ENCODE data around the gene CSNK2A2. TPM values are rescaled to one million over a fixed set of nuclear protein-coding genes. Genes with fewer than 3 reads are reported as not detected.

The CSNK2A2 gene
- total and polyA plus RNA-seq, 2 donors (not counting 3 experiments of a cell fraction or from before 2014, with no cell fraction given): 43.3 to 125 TPM

- ChIA-PET CTCF (no interaction called here), POLR2A (no interaction called here)
- Histone ChIP-seq H3K36me3 (ENCODE audit: control insufficient read depth in 2 of 2, extremely low read depth in 1 of 2, insufficient read depth in 2 of 2, low read length in 2 of 2) (no peaks in the 10 kb centered on the region), H3K27ac (ENCODE audit: insufficient read depth, low read depth, low read length) (no peak overlapping the region), H4K20me1 (replicated peaks; ENCODE audit: control insufficient read depth, extremely low read depth, insufficient read depth, low read length) (no peaks in the 10 kb centered on the region), H3K4me2 (ENCODE audit: insufficient read depth, low read length) (no peak overlapping the region), H3K79me2 (ENCODE audit: control insufficient read depth, insufficient read depth, low read length) (no peaks in the 10 kb centered on the region), H3K9me3 (replicated peaks; ENCODE audit: control insufficient read depth, insufficient read depth, low read length) (no peaks in the 10 kb centered on the region), H3K9ac (replicated peaks; ENCODE audit: extremely low read depth, insufficient read depth, low read length) (no peak overlapping the region), H3K4me1 (ENCODE audit: control insufficient read depth, extremely low read depth, insufficient read depth, low read length) (no peaks in the 10 kb centered on the region), H3K9me1 (replicated peaks; ENCODE audit: control insufficient read depth, extremely low read depth, insufficient read depth, low read length) (no peaks in the 10 kb centered on the region), H3K4me3 (replicated peaks in 1 of 3; ENCODE audit: insufficient read depth in 1 of 3, low read depth in 1 of 3, low read length in 3 of 3) (no peak overlapping the region), H3K27me3 (ENCODE audit: control insufficient read depth in 2 of 2, insufficient read depth in 2 of 2, low read length in 2 of 2) (peaks cover 8 to 10% of the 10 kb centered on the region in 2 experiments), H2AFZ (ENCODE audit: low read depth, low read length) (no peak overlapping the region)
- dilution Hi-C loops (cut with MboI; ENCODE audit: extremely low pct_ligation_motif_present, low sequenced_read_pairs): no loop called here
- intact Hi-C loops (cut with micrococcal nuclease): no loop called here
- FAIRE-seq (no peak), DNase-seq (ENCODE audit: low read depth, low spot score) (no peak)
- BruUV-seq (replicated peaks): no TSS peak
- no peak for TF ChIP-seq EZH2 (IDR thresholded peaks at IDR 0.05; ENCODE audit: borderline replicate concordance, low read depth, low read length, severe bottlenecking)
- TF ChIP-seq FOS (IDR thresholded peaks at IDR 0.05; ENCODE audit: borderline replicate concordance, insufficient read depth, low read length): no peak
- TF ChIP-seq GATA2 (IDR thresholded peaks at IDR 0.05; ENCODE audit: insufficient read depth, insufficient read length, low read depth, low read length): no peak
- TF ChIP-seq JUN (IDR thresholded peaks at IDR 0.05; ENCODE audit: borderline replicate concordance, insufficient read depth, insufficient read length, low read depth): no peak
- no peak for TF ChIP-seq POLR2AphosphoS5 (IDR thresholded peaks at IDR 0.05; ENCODE audit: insufficient read depth, low read depth, low read length)
- no peak for TF ChIP-seq POLR2A (IDR thresholded peaks at IDR 0.05; ENCODE audit: low read depth, low read length)
- no peak for TF ChIP-seq MAX (IDR thresholded peaks at IDR 0.05; ENCODE audit: insufficient read depth, insufficient read length)
- TF ChIP-seq MYC (IDR thresholded peaks at IDR 0.05; ENCODE audit: low read depth, low read length): no peak
- TF ChIP-seq CTCF (IDR thresholded peaks at IDR 0.05; ENCODE audit: extremely low read depth in 1 of 2, insufficient read depth in 1 of 2, low read depth in 1 of 2, low read length in 2 of 2): no peak
These were observed 13.9 kb upstream of the CSNK2A2 start for GRCh38 chr16:58211846-58212245.

Measured in endothelial cell of umbilical vein (primary cell).